Activated CD8-positive, alpha-beta memory T cell treated with anti-CD3 and anti-CD28 coated beads, Interleukin-2, amount 50 U/mL, for 1 hour (primary cell): ENCODE results near the gene PUS7L.
"Not testable (repeated sequence)": the region's sequence is repeated elsewhere in the genome, so short reads cannot be mapped to it uniquely, and the experiment has no call there.

ENCODE experiments used
- DNase-seq: peaks from one replicate; pipeline ENCODE4 v3.0.0-alpha.2; 2020; ENCODE audit errors: extremely low read depth

The PUS7L gene, protein sequence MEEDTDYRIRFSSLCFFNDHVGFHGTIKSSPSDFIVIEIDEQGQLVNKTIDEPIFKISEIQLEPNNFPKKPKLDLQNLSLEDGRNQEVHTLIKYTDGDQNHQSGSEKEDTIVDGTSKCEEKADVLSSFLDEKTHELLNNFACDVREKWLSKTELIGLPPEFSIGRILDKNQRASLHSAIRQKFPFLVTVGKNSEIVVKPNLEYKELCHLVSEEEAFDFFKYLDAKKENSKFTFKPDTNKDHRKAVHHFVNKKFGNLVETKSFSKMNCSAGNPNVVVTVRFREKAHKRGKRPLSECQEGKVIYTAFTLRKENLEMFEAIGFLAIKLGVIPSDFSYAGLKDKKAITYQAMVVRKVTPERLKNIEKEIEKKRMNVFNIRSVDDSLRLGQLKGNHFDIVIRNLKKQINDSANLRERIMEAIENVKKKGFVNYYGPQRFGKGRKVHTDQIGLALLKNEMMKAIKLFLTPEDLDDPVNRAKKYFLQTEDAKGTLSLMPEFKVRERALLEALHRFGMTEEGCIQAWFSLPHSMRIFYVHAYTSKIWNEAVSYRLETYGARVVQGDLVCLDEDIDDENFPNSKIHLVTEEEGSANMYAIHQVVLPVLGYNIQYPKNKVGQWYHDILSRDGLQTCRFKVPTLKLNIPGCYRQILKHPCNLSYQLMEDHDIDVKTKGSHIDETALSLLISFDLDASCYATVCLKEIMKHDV

DNA sequence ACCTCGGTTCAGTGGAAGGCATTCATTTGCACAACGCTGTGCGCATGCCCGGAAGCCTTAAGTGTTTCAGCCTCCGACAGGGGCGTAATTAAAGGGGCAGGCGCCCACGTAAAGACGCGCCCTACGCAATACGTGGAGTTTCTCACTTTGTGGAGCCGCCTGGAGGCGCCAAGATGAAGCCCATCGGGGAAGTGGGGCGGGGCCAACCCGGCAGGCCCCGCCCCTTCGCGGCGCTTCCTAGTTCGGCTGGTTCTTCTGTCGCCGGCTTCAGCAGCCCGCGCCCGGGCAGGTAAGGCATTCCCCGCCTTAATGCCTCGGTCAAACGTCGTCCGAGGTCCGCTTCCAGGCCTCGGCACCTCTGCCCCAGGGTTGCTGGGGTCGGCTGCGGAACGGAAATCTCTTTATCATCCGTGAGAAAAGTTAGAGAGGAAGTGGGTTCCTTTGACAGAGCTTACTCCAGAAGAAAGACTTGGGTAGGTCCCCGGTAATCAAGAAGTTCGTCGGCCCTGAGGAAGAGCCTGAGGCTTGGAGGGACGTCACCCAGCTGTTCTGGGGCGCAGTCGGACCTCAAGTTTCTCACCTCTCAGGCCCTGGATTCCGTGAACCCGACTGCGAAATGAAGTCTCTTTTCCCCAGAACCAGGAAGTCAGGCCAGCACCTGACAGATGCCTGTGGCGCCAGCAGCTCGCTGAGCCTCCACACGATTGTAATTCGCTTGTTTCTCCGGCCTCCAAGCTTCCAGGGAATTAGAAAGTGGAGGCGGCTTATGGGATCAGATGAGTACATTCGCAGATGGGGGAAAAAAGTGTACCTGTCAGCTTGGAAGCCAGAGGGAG, at the start of gene PUS7L, which contains the start of gene IRAK4:
TSS of gene PUS7L (minus strand) at position 63 of the 836 bp plus-strand sequence. CDS start 3,545 bp downstream, outside the sequence.
TSS of gene IRAK4 (plus strand) at position 224 of the 836 bp plus-strand sequence. CDS start 9,161 bp downstream, outside the sequence.
- peak; percentile 92 for DNase-seq

DNA sequence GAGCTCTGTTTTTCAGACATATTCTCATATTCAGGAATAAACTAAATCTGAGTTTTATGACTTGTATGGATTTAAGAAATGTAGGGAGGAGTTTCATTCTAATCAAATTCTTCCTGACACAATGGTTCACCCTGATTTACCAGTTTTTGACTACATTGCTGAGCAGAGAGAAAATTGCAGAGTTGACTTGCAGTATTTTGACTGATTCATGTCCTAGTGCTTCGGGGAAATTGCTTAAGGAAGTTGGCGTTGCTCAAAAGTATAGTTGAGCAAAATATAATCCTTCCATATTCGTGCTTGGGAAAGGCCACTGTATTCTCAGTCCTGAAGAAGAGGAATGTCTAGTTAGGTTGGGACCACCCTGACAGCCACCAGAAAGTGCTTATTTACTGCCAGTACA, 48.8 kb upstream of the PUS7L start:
- DNase-seq: no peak

DNA sequence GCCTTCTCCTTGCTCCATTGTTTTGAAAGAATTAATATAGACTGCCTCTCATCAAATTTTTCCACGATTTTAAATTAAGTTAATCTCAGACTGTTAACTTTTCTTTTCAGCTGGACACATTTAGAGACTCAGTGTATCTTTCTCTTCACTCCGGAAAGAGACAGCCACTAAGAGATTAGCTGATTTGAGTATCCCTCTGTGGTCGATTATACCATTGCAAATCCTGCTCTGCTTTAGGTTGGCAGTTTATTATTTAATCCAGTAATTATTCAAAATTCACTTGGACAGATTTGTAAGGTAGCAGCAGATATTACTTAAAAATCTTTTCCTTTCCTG, 48.1 kb upstream of the PUS7L start:
- DNase-seq: no peak

DNA sequence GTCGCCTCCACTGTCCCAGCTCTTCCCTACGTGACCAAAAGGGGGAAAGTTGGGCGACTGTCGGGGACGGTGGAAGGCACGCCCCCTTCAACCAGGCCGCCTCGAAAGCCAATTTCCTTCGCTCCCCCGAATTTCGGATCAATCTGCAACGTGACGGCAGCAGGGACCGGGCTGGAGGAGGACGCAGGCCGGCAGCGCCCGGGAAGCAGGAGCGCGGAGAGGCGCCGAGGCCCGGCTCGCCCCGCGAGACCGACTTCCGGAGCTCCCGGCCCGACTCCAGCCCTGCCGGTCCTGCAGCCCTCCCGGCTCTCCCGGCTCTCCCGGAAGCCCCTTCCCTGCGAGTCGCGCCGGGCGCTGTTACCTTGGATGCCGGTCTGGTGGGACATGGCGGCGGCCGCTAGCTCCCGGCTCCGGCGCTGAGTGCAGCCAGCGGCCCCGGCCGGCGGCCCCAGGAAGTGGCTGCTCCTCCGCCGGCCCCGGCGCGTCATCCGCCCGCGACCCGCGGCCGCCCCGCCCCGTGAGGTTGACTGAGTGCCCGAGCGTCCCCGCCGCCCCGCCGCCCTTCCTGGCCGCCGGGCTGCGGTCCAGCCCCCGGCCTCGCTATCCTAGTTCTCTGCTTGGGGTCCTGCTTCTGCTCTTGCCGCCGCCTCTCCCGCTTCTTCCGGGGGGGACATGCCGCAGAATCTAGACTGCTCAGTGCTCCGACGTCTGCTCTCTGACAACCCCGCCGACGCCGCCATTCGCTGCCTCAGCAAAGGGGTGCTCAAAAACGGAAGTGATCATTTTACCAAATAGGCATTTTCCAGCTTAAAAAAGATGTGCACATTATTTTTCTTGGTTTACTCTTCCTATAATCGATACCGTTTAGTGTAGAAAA, 47.5 kb upstream of the PUS7L start, which contains the start of gene TWF1:
TSS of gene TWF1 (minus strand) at position 458 of the 877 bp plus-strand sequence. CDS start at position 386, 72 bp downstream.
- DNase-seq: peak; percentile 44

DNA sequence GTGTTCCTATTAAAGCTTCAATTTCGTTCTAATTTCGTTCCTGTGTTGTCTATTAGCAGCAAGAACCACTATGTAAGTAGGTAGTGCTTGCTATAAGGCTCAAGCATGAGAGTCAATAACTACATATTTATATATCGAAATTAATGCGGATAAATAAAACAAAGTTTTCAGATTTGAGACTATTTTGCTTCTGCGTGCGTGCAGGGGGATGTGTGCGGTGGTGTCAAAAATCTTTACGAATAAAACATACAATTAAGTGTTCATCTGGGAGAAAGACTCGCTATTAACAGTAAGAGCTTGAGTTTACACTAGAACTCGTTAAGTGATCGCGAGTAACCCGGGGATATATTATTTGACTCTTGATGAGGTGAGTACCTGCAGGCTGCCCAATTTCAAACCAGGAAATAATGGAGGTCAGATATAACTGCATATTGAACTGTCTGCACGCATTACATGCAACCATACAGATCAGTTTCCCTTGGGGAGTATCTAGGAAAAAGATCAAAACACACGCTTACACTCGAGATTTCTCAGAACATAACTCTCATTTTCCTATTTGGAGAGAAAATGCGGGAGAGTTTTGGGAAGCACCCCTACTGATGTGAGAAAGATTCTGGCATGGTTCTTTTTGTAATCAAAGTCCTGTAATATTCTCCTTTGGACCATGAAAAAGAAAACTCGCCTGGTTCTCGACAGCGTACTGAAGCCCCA, 46.7 kb upstream of the PUS7L start:
- no peak for DNase-seq

DNA sequence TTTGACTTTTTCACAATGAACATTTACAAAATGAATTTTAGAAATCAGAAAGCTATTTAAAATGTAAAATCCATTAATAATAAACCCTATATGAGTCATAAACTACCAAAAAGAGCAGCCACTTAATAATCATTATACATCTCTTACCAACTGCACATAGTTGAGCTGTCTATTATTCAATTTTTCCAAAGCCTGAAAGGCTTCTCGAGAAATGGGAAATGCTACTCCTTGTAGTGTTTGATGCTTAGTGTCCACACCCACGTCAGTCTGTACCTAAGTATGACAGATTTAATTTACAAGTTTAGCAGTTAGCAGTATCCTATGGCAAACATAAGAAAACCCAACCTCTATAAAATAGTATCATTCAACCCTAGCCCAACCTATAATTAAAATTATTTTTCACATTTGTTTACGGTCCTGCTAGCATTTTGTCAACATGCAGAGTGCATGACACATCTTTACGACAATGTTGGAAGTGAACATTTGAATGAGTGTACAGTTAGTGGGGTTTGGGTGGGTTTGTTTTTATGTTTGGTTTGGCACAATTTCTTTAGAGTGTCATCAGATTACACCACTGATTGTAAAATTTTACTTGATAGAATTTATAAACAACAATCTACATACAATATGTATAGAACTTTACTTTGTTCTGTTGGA, 39.1 kb upstream of the PUS7L start:
- no peak for DNase-seq

DNA sequence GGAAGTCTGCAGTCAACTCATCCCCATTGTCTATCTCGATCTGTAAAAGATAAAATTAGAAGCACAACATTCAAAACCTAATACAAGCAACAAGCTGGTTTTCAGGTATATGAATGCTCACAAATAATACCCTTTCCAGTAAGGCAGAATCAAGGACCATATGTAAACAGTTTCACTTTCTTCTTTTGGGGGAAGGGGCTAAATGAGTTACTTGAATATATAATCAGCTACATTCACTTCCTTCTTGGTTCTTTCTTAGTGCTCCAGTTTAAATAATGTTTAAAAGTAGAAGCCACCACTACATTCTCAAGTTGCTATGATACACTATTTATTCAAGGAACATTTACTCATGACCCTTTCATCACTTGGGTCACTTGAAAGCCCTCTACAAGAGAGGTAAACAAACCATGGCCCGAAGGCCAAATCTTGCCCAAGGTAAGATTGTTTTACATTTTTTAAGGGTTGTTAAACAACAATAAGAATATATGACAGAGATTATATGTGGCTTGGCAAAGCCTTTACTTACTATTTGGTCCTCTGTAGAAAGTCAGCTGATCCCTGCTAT, 37.2 kb upstream of the PUS7L start:
- DNase-seq: no peak

DNA sequence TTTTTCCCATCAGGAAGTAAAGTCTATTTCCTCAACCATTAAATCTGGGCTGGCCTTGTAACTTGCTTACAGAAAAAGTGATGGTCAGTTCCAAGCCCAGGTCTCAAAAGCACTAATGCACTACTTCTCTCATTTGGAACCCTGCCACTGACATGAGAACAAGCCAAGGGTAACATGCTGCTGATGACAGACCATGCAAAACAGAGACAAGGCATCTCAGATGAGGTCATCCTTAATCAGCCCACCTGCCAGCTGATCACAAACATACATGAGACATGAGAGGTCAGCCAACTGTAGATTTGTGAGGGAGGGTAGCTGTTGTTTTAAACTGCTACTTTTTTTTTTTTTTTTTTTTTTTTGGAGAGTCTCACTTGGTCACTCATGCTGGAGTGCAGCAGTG, 31.4 kb upstream of the PUS7L start:
- no peak for DNase-seq

DNA sequence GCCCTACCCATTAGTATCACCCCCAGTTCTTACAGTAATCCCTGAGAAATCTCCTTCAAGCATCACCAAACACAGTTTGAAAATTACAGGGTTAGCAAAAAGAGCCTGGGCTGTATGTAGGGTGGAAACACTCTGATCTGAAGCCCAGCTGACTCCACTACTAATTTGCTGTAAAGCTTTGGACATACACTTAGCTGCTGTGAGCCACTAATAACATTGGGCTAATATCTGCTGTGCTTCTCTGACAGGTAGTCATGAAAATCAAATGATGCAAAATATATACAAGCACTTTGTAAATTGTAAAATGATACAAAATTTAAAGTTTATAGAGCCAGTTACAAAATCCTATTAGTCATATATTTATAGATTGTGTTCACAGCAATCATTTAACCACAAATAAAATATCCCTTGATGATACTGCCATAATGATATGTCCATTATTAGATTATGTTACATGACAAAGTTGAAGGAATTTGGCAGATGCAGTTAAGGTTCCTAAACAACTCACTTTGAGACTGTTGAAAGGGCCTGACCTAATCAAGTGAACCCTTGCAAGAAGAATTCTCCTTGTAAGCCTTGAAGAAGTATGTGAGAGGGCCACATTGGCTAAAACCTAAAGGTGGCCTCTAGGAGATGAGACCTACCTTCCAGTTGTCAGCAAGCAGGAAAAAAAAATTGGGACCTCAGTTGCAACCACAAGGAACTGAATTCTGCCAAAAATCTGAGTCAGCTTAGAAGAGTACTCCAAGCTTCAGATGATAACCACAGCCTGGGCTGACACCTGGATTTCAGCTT, 28.5 kb upstream of the PUS7L start:
- DNase-seq: no peak

DNA sequence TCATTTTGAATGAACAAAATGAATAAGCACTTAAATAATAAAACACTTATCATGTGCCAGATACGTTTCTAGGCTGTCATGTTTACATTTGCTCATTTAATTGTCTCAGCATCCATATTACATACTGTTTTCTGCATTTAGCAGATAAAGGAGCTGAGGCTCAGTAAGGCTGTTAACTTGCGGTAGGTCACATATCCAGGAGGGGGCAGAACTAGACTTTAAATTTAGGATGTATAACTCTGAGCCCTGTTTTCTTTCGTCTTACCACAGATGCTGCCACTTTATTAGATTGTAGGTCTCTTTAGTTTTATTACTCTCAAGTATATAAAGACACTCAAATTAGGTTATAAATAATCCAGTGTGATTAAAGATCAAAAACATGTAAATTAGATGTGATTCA, 17.9 kb upstream of the PUS7L start:
- no peak for DNase-seq

DNA sequence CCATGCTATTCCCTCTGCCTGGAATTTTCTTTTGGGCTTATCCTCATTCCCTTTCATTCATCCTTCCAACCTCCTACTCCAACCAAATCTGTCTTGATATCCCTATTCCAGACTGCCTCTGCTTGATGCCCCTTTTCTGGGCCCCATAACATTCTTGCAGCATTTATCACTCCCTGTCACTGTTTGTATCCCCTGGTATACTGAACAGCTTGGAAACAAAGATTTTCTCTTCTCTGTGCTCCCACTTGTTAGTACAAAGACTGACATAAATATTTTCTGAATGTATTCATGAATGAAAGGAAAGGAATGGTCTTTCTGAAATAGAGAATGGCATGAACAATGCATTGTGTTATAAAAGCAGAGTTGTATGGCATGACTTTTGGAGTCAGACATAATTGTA, 7.7 kb upstream of the PUS7L start:
- DNase-seq: no peak

DNA sequence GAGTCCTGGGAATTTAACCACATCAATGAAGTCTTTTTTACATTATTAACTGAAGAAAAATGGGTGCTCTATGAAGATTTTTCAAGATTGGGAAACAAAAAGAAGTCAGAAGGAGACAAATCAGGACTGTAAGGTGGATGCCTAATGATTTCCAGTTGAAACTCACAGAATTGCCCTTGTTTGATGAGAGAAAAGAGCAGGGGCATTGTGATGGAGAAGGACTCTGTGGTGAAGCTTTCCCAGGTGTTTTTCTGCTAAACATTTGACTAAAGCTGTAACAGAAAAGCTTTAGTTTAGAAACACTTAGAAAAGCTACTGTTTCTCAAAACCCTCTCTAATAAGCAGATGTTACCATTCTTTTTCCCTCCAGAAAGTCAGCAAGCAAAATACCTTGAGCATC, 5.9 kb upstream of the PUS7L start:
- DNase-seq: no peak

DNA sequence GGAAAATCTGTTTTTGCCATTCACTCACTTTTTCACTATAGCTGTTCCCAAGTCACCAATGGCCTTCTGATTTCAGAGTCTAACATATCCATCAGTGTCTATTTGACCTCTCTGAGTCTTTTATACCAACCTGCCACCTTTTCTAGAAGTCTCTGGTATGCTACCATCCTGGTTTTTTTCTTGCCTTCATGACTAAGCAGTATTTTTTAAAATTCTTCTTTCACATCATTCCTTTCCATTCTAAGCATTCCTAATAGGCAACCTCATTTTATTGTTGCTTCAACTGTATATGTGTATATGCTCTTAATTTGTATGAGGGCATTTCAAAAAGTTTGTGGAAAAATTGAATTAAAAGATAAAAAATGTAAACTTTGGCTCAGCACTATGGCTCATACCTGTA, 5.2 kb upstream of the PUS7L start:
- no peak for DNase-seq

DNA sequence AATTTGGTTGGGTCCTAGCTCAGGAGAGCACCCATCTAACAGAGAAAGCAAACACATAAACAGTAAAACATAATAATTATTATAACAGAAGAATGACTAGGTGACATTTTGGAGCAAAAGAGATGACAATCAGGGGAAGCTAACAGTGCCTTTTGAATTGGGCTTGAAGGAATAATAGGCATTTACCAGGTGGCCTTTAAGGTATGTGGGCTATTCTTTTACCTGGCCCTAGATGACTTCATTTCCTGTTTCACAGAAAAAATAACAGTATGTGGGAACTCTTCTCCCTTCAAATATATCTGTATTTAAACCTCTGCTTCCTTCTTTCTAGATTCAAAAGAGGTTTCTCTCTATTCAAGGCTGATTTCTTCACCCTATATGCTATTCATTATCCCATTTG, 4.0 kb upstream of the PUS7L start:
- no peak for DNase-seq

DNA sequence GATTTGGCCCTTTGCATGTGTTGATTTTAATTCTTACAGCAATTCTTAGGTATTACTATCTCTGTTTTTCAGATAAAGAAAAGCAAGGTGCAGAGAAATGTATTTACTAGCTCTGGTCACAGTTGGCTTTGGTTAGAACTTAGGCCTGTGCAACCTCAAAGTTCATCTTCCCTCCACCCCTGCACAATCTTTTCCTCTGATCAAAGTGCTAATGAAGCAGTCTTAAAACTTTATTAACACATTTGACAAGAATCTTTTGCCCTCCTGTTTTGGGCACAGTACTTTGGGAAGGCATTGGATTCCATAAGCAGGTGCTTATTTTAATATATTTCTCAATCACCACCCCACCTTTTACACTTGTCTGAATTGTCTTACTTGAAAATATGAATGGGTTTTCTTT, 2.9 kb upstream of the PUS7L start:
- no peak for DNase-seq

DNA sequence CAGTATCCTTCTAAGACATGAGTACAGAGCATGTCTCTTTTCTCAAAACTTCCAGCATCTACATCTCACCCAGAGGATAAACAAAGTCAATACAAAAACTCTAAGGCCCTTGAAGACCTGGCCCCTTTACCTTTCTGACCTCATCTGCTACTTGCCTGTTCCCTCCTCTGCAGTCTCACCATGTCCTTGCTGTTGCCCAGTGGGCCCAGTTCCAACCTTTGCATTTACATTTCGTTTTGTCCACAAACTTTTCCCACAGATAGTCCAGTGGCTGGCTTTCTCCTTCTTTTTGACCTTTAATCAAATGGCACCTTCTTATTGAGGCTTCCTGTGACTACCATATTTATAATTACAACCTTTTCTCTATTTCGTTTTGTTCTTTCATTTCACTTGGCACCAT, 1.8 kb upstream of the PUS7L start:
- no peak for DNase-seq

DNA sequence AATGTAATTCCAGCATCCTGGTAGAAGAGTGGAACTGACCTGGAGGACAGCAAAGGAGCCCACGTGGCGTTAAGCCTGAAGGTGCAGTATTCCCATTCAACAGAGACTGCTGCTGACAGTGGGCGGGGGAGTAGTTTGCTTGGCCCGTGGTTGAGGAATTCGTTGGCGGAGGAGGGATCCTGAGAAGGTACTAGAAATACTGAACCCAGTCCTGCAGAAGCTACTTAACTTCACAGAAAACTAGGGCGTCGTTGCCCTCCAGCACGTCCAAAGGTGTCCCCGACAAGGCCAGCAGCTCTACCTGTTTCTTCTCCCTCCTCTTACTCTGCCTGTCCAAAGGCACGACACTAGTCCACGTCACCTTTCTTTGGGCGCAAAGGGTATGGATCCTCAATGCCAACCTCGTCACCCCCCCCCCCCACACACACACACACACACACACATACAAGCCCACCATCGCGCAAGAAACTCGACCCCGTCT, 303 bp downstream of the PUS7L start:
- no peak for DNase-seq

DNA sequence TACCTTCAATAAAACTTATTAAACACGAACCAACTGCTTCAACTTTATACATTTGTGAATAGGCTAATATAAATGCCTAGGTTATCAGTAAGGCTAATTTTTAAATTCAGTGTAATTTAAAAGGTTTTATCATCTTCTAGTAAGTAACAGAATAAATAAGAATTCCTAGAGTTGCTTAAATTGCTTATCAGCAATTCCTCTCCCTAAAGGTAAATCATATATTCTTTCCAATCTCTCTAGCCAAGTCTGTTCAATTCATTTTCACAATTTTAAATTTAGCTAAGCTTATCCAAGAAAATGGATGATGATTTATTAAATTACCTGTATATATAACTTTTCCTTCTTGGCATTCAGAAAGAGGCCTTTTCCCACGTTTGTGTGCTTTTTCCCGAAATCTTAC, 4.6 kb downstream of the PUS7L start:
- DNase-seq: no peak

DNA sequence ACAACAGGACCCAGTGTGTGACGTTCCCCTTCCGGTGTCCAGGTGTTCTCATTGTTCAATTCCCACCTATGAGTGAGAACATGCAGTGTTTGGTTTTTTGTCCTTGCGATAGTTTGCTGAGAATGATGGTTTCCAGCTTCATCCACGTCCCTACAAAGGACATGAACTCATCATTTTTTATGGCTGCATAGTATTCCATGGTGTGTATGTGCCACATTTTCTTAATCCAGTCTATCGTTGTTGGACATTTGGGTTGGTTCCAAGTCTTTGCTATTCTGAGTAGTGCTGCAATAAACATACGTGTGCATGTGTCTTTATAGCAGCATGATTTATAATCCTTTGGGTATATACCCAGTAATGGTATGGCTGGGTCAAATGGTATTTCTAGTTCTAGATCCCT, 7.2 kb downstream of the PUS7L start:
- not testable (repeated sequence) for DNase-seq
